CD4-positive, alpha-beta T cell treated with Interleukin-15 for 1 hour (primary cell): ENCODE data around the gene C3orf80.
"Not testable (repeated sequence)": the region's sequence is repeated elsewhere in the genome, so short reads cannot be mapped to it uniquely, and the experiment has no call there.

Experiments
- DNase-seq: peaks from one replicate; pipeline ENCODE4 v3.0.0-alpha.2; 2020

C3orf80 gene

GRCh38 chr3:160225176-160226025, at the start of gene C3orf80:
Gene C3orf80, plus strand, starts transcription at chr3:160225422. Its CDS starts 214 bp downstream, at chr3:160225636.
- DNase-seq: no peak

GRCh38 chr3:160176923-160177322, 48.3 kb upstream of the C3orf80 start:
- DNase-seq: no peak

- not testable (repeated sequence) for DNase-seq
Observed at GRCh38 chr3:160178661-160179060, 46.6 kb upstream of the C3orf80 start.

GRCh38 chr3:160179403-160179802, 45.8 kb upstream of the C3orf80 start:
- not testable (repeated sequence) for DNase-seq

GRCh38 chr3:160179906-160180305, 45.3 kb upstream of the C3orf80 start:
- DNase-seq: no peak

GRCh38 chr3:160180581-160181216, 44.5 kb upstream of the C3orf80 start:
- no peak for DNase-seq

GRCh38 chr3:160183345-160184076, 41.7 kb upstream of the C3orf80 start:
- no peak for DNase-seq

- no peak for DNase-seq
Observed at GRCh38 chr3:160184655-160185054, 40.6 kb upstream of the C3orf80 start.

GRCh38 chr3:160185751-160186150, 39.5 kb upstream of the C3orf80 start:
- DNase-seq: no peak

- no peak for DNase-seq
Observed at GRCh38 chr3:160187288-160187687, 37.9 kb upstream of the C3orf80 start.

GRCh38 chr3:160192310-160193029, 32.8 kb upstream of the C3orf80 start:
- DNase-seq: no peak

- no peak for DNase-seq
Observed at GRCh38 chr3:160193644-160194192, 31.5 kb upstream of the C3orf80 start.

GRCh38 chr3:160194438-160194837, 30.8 kb upstream of the C3orf80 start:
- DNase-seq: no peak

GRCh38 chr3:160195106-160195505, 30.1 kb upstream of the C3orf80 start:
- no peak for DNase-seq

GRCh38 chr3:160196511-160197104, 28.6 kb upstream of the C3orf80 start:
- DNase-seq: no peak

- DNase-seq: no peak
Observed at GRCh38 chr3:160199108-160199507, 26.1 kb upstream of the C3orf80 start.

GRCh38 chr3:160200353-160200752, 24.9 kb upstream of the C3orf80 start:
- no peak for DNase-seq

GRCh38 chr3:160204396-160205011, 20.7 kb upstream of the C3orf80 start:
- not testable (repeated sequence) for DNase-seq

- no peak for DNase-seq
Observed at GRCh38 chr3:160205606-160206005, 19.6 kb upstream of the C3orf80 start.

- DNase-seq: no peak
Observed at GRCh38 chr3:160210341-160210740, 14.9 kb upstream of the C3orf80 start.

- DNase-seq: no peak
Observed at GRCh38 chr3:160210799-160211221, 14.4 kb upstream of the C3orf80 start.

GRCh38 chr3:160213191-160213590, 12.0 kb upstream of the C3orf80 start:
- DNase-seq: no peak
